ENCODE results near the gene STARD10. TPM values are rescaled to one million over a fixed set of nuclear protein-coding genes. Genes with fewer than 3 reads are reported as not detected.
"Not testable (repeated sequence)": the region's sequence is repeated elsewhere in the genome, so short reads cannot be mapped to it uniquely, and the experiment has no call there.

The STARD10 gene
- total and polyA plus RNA-seq, 2 experiments from 2014 or later = 16.6 to 20.5 TPM

DNA sequence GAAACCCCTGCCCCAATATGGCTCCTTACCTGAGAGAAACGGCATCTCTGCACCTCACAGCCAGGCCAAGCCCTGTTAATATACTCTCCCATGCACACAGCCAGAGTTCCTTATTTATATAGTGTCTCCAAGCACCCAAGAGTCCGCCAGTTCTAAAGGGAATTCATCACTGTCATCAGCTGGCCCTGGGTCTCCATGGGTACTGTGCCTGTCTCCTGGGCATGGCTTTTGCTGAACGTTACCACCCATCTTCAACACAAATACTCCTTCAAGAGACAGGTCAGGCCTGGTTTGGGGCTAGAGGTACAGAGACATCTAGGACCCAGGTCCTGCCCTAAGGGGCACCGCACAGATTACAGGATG lies 18.7 kb upstream of the STARD10 start (continued):
- no peak for TF ChIP-seq ZNF114 (CRISPR knock-in tag; IDR thresholded peaks at IDR 0.05)
- no peak for TF ChIP-seq STAT1 (IDR thresholded peaks at IDR 0.05; ENCODE audit: unreplicated experiment)

DNA sequence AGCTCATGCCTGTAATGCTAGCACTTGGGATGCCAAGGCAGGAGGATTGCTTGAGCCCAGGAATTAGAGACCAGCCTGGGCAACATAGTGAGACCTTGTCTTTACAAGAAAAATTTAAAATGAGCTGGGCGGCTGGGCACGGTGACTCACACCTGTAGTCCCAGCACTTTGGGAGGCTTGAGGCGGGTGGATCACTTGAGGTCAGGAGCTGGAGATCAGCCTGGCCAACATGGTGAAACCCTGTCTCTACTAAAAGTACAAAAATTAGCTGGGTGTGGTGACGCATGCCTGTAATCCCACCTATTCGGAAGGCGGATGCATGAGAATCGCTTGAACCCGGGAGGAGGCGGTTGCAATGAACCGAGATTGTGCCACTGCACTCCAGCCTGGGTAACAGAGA lies 17.8 kb upstream of the STARD10 start:
- not testable (repeated sequence) for H3K4me3 Mint-ChIP-seq; ATAC-seq; H4K20me1 ChIP-seq (replicated peaks; ENCODE audit: insufficient read depth); H3K4me2 ChIP-seq; DNase-seq (ENCODE audit: low spot score); H3K36me3 ChIP-seq (ENCODE audit: insufficient read depth); H3K27ac ChIP-seq (ENCODE audit: low read depth); H3K4me3 ChIP-seq; H3K27ac Mint-ChIP-seq; H3K9me2 ChIP-seq (ENCODE audit: insufficient read depth); H3K79me2 ChIP-seq (replicated peaks; ENCODE audit: insufficient read depth); H2AFZ ChIP-seq; H3K9me3 Mint-ChIP-seq; H3K27me3 ChIP-seq (ENCODE audit: insufficient read depth)
- peaks cover 15% of the 10 kb centered on the region; the same call in 1 of the 2 replicates for H3K4me1 ChIP-seq (ENCODE audit: insufficient read depth)
- Mint-ChIP-seq H3K36me3 (ENCODE audit: low read depth) (peaks cover 19% of the 10 kb centered on the region; the same call in 1 of the 3 replicates), H3K27me3 (ENCODE audit: insufficient read depth, low read depth, poor library complexity) (peaks cover 23% of the 10 kb centered on the region), H3K4me1 (peaks cover 28% of the 10 kb centered on the region)
- H3F3A ChIP-seq (replicated peaks; ENCODE audit: low read depth) = peaks cover 12% of the 10 kb centered on the region

DNA sequence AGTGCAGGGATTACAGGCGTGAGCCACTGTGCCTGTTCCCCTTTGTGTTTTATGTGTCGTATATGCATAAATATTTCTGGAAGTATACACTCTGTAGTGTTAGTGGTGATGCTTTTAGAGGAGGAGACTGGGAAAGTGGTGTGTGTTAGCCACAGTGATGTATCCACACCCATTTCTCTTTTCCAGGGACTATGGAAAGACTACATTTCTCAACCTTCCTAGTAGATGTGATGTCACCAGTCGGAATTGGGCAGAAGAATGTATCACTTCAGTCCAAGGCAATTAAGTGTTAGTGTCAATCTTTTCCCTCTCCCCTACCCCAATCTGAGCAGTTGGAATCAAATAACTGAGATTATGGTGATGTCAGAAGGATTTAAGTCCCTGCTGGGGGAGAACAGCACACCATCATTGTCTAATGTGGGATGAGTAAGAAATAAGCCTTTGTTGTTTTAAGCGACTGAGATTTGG lies 14.5 kb upstream of the STARD10 start:
- Mint-ChIP-seq H3K4me1 (peaks cover 15% of the 10 kb centered on the region), H3K27ac (no peak overlapping the region), H3K27me3 (ENCODE audit: insufficient read depth, low read depth, poor library complexity) (peaks cover 10% of the 10 kb centered on the region), H3K4me3 (no peak overlapping the region), H3K36me3 (ENCODE audit: low read depth) (peaks cover 19% of the 10 kb centered on the region; the same call in 1 of the 3 replicates), H3K9me3 (no peaks in the 10 kb centered on the region)
- no peaks in the 10 kb centered on the region for H3K27me3 ChIP-seq (ENCODE audit: insufficient read depth)
- DNase-seq (ENCODE audit: low spot score) (no peak), ATAC-seq (no peak)
- no peaks in the 10 kb centered on the region for H3K9me2 ChIP-seq (ENCODE audit: insufficient read depth)
- H3K27ac ChIP-seq (ENCODE audit: low read depth) = no peak overlapping the region
- peaks cover 9% of the 10 kb centered on the region; the same call in 1 of the 2 replicates for H3K4me1 ChIP-seq (ENCODE audit: insufficient read depth)
- H3K79me2 ChIP-seq (replicated peaks; ENCODE audit: insufficient read depth) = peaks cover 7% of the 10 kb centered on the region; the same call in 1 of the 2 replicates
- no peak for TF ChIP-seq CREB1 (CRISPR knock-in tag; IDR thresholded peaks at IDR 0.05; ENCODE audit: low read depth)
- TF ChIP-seq POLR2AphosphoS5 (IDR thresholded peaks at IDR 0.05; ENCODE audit: low read depth) = no peak
- TF ChIP-seq JUNB (IDR thresholded peaks at IDR 0.05; ENCODE audit: unreplicated experiment) = no peak
- TF ChIP-seq, protein P1, sequence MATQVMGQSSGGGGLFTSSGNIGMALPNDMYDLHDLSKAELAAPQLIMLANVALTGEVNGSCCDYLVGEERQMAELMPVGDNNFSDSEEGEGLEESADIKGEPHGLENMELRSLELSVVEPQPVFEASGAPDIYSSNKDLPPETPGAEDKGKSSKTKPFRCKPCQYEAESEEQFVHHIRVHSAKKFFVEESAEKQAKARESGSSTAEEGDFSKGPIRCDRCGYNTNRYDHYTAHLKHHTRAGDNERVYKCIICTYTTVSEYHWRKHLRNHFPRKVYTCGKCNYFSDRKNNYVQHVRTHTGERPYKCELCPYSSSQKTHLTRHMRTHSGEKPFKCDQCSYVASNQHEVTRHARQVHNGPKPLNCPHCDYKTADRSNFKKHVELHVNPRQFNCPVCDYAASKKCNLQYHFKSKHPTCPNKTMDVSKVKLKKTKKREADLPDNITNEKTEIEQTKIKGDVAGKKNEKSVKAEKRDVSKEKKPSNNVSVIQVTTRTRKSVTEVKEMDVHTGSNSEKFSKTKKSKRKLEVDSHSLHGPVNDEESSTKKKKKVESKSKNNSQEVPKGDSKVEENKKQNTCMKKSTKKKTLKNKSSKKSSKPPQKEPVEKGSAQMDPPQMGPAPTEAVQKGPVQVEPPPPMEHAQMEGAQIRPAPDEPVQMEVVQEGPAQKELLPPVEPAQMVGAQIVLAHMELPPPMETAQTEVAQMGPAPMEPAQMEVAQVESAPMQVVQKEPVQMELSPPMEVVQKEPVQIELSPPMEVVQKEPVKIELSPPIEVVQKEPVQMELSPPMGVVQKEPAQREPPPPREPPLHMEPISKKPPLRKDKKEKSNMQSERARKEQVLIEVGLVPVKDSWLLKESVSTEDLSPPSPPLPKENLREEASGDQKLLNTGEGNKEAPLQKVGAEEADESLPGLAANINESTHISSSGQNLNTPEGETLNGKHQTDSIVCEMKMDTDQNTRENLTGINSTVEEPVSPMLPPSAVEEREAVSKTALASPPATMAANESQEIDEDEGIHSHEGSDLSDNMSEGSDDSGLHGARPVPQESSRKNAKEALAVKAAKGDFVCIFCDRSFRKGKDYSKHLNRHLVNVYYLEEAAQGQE (IDR thresholded peaks at IDR 0.05; ENCODE audit: unreplicated experiment) = no peak
- TF ChIP-seq ZNF331 (CRISPR knock-in tag; IDR thresholded peaks at IDR 0.05; ENCODE audit: low read depth) = no peak
- no peak overlapping the region for H3K4me2 ChIP-seq
- no peak overlapping the region for H2AFZ ChIP-seq
- H3K4me3 ChIP-seq = no peak overlapping the region
- 0 out of 2 replicates have a peak, but pooled peaks cover 3% of the 10 kb centered on the region for H3K36me3 ChIP-seq (ENCODE audit: insufficient read depth)
- peaks cover 2% of the 10 kb centered on the region; the same call in 1 of the 2 replicates for H3F3A ChIP-seq (replicated peaks; ENCODE audit: low read depth)
- H4K20me1 ChIP-seq (replicated peaks; ENCODE audit: insufficient read depth) = no peaks in the 10 kb centered on the region; the same call in 1 of the 2 replicates

Data from GM23338 (cell line).